HEK293 (cell line): ENCODE data around the gene HIRIP3.

Source experiments
- ATF2 ChIP-seq: fragments of 450-650 bp; formaldehyde crosslinking; IDR thresholded peaks from 2 replicates; pipeline ENCODE4 v1.5.1; 2016; ENCODE audit warnings: missing biosample characterization, missing genetic modification characterization, low read depth
- EGR2 ChIP-seq: fragments of 450-650 bp; formaldehyde crosslinking; IDR thresholded peaks from 2 replicates; pipeline ENCODE4 v1.5.1; 2016; ENCODE audit warnings: low read depth, missing biosample characterization, missing genetic modification characterization
- KLF16 ChIP-seq: fragments of 450-650 bp; formaldehyde crosslinking; IDR thresholded peaks from 2 replicates; pipeline ENCODE4 v1.5.1; 2017; ENCODE audit warnings: missing biosample characterization, missing genetic modification characterization
- PRDM4 ChIP-seq: fragments of 450-650 bp; formaldehyde crosslinking; IDR thresholded peaks from 2 replicates; pipeline ENCODE4 v1.5.1; 2017; ENCODE audit warnings: missing biosample characterization, missing genetic modification characterization
- RBAK ChIP-seq: fragments of 450-650 bp; formaldehyde crosslinking; IDR thresholded peaks from 2 replicates; pipeline ENCODE4 v1.5.1; 2016; ENCODE audit warnings: missing biosample characterization, missing genetic modification characterization
- TCF7L2 ChIP-seq: IDR thresholded peaks from 2 replicates; pipeline ENCODE4 v1.6.1; 2011; ENCODE audit warnings: low read depth, mild to moderate bottlenecking, inconsistent platforms, low read length, moderate library complexity, borderline replicate concordance
- TSHZ1 ChIP-seq: fragments of 450-650 bp; formaldehyde crosslinking; IDR thresholded peaks from 2 replicates; pipeline ENCODE4 v1.5.1; 2016; ENCODE audit warnings: missing biosample characterization, missing genetic modification characterization, borderline replicate concordance
- ZFP37 ChIP-seq: fragments of 450-650 bp; formaldehyde crosslinking; IDR thresholded peaks from 2 replicates; pipeline ENCODE4 v1.5.1; 2016; ENCODE audit warnings: missing biosample characterization, missing genetic modification characterization
- ZNF114 ChIP-seq: fragments of 450-650 bp; formaldehyde crosslinking; IDR thresholded peaks from 2 replicates; pipeline ENCODE4 v1.5.0; 2017; ENCODE audit warnings: missing biosample characterization, missing genetic modification characterization
- ZNF157 ChIP-seq: fragments of 450-650 bp; formaldehyde crosslinking; IDR thresholded peaks from 2 replicates; pipeline ENCODE4 v1.5.1; 2016; ENCODE audit warnings: missing biosample characterization, missing genetic modification characterization
- ZNF16 ChIP-seq: fragments of 450-650 bp; formaldehyde crosslinking; IDR thresholded peaks from 2 replicates; pipeline ENCODE4 v1.5.1; 2016; ENCODE audit warnings: low read depth, missing biosample characterization, missing genetic modification characterization
- ZNF211 ChIP-seq: fragments of 450-650 bp; formaldehyde crosslinking; IDR thresholded peaks from 2 replicates; pipeline ENCODE4 v1.5.1; 2016; ENCODE audit warnings: low read depth, missing biosample characterization, missing genetic modification characterization
- ZNF214 ChIP-seq: fragments of 450-650 bp; formaldehyde crosslinking; IDR thresholded peaks from 2 replicates; pipeline ENCODE4 v1.5.1; 2017; ENCODE audit warnings: missing biosample characterization, mild to moderate bottlenecking, missing genetic modification characterization, borderline replicate concordance
- ZNF366 ChIP-seq: fragments of 450-650 bp; formaldehyde crosslinking; conservative IDR thresholded peaks from 2 replicates; pipeline ENCODE4 v1.5.1; 2016; ENCODE audit warnings: missing biosample characterization, missing genetic modification characterization
- ZNF560 ChIP-seq: fragments of 450-650 bp; formaldehyde crosslinking; IDR thresholded peaks from 2 replicates; pipeline ENCODE4 v1.5.1; 2017; ENCODE audit warnings: missing biosample characterization, missing genetic modification characterization, borderline replicate concordance
- ZNF596 ChIP-seq: fragments of 450-650 bp; IDR thresholded peaks from 2 replicates; pipeline ENCODE4 v1.5.0; 2018; ENCODE audit warnings: missing biosample characterization, mild to moderate bottlenecking, missing genetic modification characterization, moderate library complexity
- ZNF610 ChIP-seq: fragments of 450-650 bp; formaldehyde crosslinking; IDR thresholded peaks from 2 replicates; pipeline ENCODE4 v1.5.1; 2016; ENCODE audit warnings: missing biosample characterization, missing genetic modification characterization, borderline replicate concordance
- ZNF704 ChIP-seq: fragments of 450-650 bp; formaldehyde crosslinking; IDR thresholded peaks from 2 replicates; pipeline ENCODE4 v1.5.1; 2016; ENCODE audit warnings: missing biosample characterization, missing genetic modification characterization
- ZXDB ChIP-seq: fragments of 450-650 bp; formaldehyde crosslinking; IDR thresholded peaks from 2 replicates; pipeline ENCODE4 v1.5.1; 2016; ENCODE audit warnings: missing biosample characterization, missing genetic modification characterization
- TF ChIP-seq, protein P1 (sequence below): fragments of 450-650 bp; formaldehyde crosslinking; IDR thresholded peaks from 2 replicates; pipeline ENCODE4 v1.5.1; 2016; ENCODE audit warnings: missing biosample characterization, missing genetic modification characterization
- TF ChIP-seq, protein P2 (sequence below): fragments of 450-650 bp; formaldehyde crosslinking; IDR thresholded peaks from 2 replicates; pipeline ENCODE4 v1.5.1; 2017; ENCODE audit warnings: missing biosample characterization, missing genetic modification characterization
- TF ChIP-seq, protein P3 (sequence below): fragments of 450-650 bp; formaldehyde crosslinking; IDR thresholded peaks from 2 replicates; pipeline ENCODE4 v1.5.1; 2016; ENCODE audit warnings: missing biosample characterization, missing genetic modification characterization

The HIRIP3 gene

GRCh38 chr16:29943846-29944799 lies 51.3 kb downstream of the HIRIP3 start (continued):
- TF ChIP-seq ZXDB (tag by site-specific recombination) (peak; percentile 91), TCF7L2 (no peak), TSHZ1 (peak; percentile 60), ZNF211 (tag by site-specific recombination) (no peak), RBAK (tag by site-specific recombination) (no peak), ZNF366 (tag by site-specific recombination) (peak; percentile 97), ATF2 (0 out of 2 replicates have a peak, but pooled peaks have one; percentile 41), ZNF596 (tag by site-specific recombination) (no peak), ZNF214 (tag by site-specific recombination) (no peak), ZNF114 (no peak), ZNF560 (no peak), KLF16 (peak; percentile 90), ZNF16 (no peak), ZNF610 (no peak), PRDM4 (peak; percentile 44), ZNF704 (no peak), EGR2 (tag by site-specific recombination) (peak; percentile 98), ZNF157 (no peak), ZFP37 (tag by site-specific recombination) (no peak)
- TF ChIP-seq, protein P1, sequence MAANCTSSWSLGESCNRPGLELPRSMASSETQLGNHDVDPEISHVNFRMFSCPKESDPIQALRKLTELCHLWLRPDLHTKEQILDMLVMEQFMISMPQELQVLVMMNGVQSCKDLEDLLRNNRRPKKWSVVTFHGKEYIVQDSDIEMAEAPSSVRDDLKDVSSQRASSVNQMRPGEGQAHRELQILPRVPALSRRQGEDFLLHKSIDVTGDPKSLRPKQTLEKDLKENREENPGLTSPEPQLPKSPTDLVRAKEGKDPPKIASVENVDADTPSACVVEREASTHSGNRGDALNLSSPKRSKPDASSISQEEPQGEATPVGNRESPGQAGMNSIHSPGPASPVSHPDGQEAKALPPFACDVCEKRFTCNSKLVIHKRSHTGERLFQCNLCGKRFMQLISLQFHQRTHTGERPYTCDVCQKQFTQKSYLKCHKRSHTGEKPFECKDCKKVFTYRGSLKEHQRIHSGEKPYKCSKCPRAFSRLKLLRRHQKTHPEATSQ (tag by site-specific recombination), result no peak; the same call in 1 of the 2 replicates
- TF ChIP-seq, protein P2, sequence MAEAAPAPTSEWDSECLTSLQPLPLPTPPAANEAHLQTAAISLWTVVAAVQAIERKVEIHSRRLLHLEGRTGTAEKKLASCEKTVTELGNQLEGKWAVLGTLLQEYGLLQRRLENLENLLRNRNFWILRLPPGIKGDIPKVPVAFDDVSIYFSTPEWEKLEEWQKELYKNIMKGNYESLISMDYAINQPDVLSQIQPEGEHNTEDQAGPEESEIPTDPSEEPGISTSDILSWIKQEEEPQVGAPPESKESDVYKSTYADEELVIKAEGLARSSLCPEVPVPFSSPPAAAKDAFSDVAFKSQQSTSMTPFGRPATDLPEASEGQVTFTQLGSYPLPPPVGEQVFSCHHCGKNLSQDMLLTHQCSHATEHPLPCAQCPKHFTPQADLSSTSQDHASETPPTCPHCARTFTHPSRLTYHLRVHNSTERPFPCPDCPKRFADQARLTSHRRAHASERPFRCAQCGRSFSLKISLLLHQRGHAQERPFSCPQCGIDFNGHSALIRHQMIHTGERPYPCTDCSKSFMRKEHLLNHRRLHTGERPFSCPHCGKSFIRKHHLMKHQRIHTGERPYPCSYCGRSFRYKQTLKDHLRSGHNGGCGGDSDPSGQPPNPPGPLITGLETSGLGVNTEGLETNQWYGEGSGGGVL (tag by site-specific recombination), result peak; percentile 20; the same call in 1 of the 2 replicates
- TF ChIP-seq, protein P3, sequence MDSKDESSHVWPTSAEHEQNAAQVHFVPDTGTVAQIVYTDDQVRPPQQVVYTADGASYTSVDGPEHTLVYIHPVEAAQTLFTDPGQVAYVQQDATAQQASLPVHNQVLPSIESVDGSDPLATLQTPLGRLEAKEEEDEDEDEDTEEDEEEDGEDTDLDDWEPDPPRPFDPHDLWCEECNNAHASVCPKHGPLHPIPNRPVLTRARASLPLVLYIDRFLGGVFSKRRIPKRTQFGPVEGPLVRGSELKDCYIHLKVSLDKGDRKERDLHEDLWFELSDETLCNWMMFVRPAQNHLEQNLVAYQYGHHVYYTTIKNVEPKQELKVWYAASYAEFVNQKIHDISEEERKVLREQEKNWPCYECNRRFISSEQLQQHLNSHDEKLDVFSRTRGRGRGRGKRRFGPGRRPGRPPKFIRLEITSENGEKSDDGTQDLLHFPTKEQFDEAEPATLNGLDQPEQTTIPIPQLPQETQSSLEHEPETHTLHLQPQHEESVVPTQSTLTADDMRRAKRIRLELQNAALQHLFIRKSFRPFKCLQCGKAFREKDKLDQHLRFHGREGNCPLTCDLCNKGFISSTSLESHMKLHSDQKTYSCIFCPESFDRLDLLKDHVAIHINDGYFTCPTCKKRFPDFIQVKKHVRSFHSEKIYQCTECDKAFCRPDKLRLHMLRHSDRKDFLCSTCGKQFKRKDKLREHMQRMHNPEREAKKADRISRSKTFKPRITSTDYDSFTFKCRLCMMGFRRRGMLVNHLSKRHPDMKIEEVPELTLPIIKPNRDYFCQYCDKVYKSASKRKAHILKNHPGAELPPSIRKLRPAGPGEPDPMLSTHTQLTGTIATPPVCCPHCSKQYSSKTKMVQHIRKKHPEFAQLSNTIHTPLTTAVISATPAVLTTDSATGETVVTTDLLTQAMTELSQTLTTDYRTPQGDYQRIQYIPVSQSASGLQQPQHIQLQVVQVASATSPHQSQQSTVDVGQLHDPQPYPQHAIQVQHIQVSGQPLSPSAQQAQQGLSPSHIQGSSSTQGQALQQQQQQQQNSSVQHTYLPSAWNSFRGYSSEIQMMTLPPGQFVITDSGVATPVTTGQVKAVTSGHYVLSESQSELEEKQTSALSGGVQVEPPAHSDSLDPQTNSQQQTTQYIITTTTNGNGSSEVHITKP (tag by site-specific recombination), result peak; percentile 71
